ENCODE data around the gene POLR2C.
"Not testable (repeated sequence)": the region's sequence is repeated elsewhere in the genome, so short reads cannot be mapped to it uniquely, and the experiment has no call there.

Gene POLR2C

DNA sequence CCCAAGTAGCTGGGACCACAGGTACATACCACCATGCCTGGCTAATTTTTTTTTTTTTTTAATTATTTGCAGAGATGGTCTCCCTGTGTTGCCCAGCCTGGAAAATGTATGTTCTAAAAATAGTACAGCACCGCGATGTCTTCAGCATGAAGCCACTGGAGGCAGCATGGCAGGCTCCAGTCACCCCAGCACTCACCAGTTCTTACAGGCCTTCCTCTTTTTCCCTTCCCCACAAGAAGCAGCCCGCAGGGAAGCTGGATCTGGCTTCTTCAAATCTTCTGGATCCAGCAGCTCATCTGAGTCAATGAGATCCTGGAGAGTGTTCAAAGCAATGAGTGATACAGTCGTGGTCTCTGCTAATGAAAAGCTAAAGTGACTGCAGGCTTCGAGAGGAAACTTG, 31.5 kb upstream of the POLR2C start:
- TF ChIP-seq, protein P1, sequence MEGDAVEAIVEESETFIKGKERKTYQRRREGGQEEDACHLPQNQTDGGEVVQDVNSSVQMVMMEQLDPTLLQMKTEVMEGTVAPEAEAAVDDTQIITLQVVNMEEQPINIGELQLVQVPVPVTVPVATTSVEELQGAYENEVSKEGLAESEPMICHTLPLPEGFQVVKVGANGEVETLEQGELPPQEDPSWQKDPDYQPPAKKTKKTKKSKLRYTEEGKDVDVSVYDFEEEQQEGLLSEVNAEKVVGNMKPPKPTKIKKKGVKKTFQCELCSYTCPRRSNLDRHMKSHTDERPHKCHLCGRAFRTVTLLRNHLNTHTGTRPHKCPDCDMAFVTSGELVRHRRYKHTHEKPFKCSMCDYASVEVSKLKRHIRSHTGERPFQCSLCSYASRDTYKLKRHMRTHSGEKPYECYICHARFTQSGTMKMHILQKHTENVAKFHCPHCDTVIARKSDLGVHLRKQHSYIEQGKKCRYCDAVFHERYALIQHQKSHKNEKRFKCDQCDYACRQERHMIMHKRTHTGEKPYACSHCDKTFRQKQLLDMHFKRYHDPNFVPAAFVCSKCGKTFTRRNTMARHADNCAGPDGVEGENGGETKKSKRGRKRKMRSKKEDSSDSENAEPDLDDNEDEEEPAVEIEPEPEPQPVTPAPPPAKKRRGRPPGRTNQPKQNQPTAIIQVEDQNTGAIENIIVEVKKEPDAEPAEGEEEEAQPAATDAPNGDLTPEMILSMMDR (IDR thresholded peaks at IDR 0.05; ENCODE audit: insufficient read depth, low read length, missing control alignments): no peak
- CTCF ChIA-PET: interaction anchor here (1.3 to 6.4 kb wide), 4 partner anchors 8 to 89 kb away, joined by 3 to 91 read pairs (median 18); no protein-coding TSS in a partner anchor
- POLR2A ChIA-PET: no interaction called here
- H3K4me3 ChIP-seq (ENCODE audit: low read depth, low read length): no peak overlapping the region
- no peak for DNase-seq (ENCODE audit: low read depth, low spot score)

DNA sequence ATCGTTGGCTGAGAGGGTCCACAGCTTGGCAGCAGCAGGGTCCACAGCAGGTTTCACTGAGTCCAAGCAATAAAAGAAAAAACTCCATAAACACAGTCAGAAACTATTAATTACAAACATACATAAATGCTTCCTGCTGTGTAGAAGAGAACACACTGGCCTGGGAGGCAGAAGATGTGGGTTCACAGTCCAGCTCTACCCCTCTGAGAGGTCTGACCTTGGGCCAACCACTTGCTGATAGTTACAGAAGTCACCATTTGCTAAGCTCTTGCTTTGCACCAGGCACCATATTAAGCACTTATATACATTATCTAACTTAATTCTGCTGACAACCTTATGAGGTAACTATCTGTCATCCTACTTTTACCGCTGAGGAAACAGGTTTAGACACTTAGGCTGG, 30.0 kb upstream of the POLR2C start:
- DNase-seq (ENCODE audit: low read depth, low spot score): no peak
- POLR2A ChIA-PET: interaction anchor here (1.3 kb wide), 1 partner anchor 14 kb away, joined by 3 read pairs; the partner anchor contains the start of genes CIAPIN1 and COQ9
- CTCF ChIA-PET: interaction anchor here (1.0 to 6.4 kb wide), 5 partner anchors 9 to 131 kb away, joined by 3 to 91 read pairs (median 4); no protein-coding TSS in a partner anchor
- TF ChIP-seq, protein P1 (IDR thresholded peaks at IDR 0.05; ENCODE audit: insufficient read depth, low read length, missing control alignments): no peak
- no peak overlapping the region for H3K4me3 ChIP-seq (ENCODE audit: low read depth, low read length)

DNA sequence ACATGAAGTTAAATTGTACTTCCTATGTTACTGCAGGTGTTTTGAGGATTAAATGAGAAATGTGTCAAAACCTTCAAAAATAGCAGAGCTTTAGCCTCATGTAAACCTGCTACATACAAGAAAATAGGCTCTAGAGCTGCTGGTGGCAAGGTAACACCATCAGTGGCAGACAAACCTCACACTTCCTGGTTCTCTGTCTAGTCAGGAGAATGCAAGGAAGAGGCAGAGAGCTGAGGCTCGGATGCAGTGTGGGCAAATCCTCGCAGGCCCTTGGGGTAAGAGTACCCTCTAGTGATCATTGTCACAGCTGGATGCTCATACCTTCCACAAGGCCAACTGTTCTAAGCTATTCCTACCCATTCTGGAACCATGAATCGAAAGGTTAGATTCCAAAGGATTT, 29.5 kb upstream of the POLR2C start:
- ChIA-PET POLR2A (interaction anchor here (1.3 kb wide), 1 partner anchor 14 kb away, joined by 3 read pairs; the partner anchor contains the start of genes CIAPIN1 and COQ9), CTCF (interaction anchor here (1.0 to 6.4 kb wide), 8 partner anchors 8 to 133 kb away, joined by 3 to 91 read pairs (median 4); partner anchors contain the start of gene POLR2C)
- H3K4me3 ChIP-seq (ENCODE audit: low read depth, low read length): no peak overlapping the region

DNA sequence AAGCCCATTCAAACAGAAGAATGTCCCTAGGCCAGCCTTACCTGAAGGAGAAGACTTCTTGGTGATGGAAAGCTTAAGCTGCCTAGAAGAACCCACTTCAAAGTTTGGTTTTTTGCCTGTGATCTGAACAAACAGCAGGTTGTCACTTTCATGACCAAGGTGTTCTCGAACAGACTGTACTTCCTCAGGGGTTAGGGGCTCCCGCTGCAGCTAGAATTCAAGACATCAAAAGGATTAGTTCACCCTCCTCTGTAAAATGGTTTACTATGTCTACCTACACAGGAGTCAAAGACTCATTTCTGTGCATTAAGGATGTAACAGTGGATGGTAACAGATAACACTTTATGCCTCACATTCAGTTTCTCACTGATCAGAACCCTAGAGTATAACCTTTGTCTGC, 28.5 kb upstream of the POLR2C start:
- H3K4me3 ChIP-seq (ENCODE audit: low read depth, low read length): no peak overlapping the region
- ChIA-PET POLR2A (no interaction called here), CTCF (interaction anchor here (1.2 to 6.4 kb wide), 7 partner anchors 7 to 134 kb away, joined by 3 to 91 read pairs (median 4); partner anchors contain the start of gene POLR2C)
- no peak for DNase-seq (ENCODE audit: low read depth, low spot score)
- TF ChIP-seq, protein P1 (IDR thresholded peaks at IDR 0.05; ENCODE audit: insufficient read depth, low read length, missing control alignments): no peak

More for the DNA sequence above, 29.5 kb upstream of the POLR2C start:
- DNase-seq (ENCODE audit: low read depth, low spot score): no peak
- TF ChIP-seq, protein P1 (IDR thresholded peaks at IDR 0.05; ENCODE audit: insufficient read depth, low read length, missing control alignments): no peak

DNA sequence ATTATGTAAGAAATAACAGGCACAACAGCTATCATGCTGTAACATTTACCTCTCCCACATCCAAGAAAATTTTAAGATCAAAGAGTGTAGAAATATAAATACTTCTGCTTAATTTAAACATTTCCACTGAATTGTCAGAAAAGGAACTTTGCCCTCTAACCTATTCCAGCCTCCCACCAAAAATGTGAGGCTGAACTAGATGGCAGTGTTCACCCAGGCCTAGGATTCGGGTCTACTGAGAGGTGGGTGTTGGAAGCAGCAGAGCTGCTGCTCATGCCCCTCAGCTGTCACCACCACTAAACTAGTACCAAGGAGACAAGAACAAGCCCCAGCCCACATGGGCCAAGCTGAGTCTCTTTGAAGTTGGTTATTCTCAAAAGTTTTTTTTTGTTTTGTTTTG, 26.6 kb upstream of the POLR2C start:
- TF ChIP-seq, protein P1 (IDR thresholded peaks at IDR 0.05; ENCODE audit: insufficient read depth, low read length, missing control alignments): no peak
- DNase-seq (ENCODE audit: low read depth, low spot score): no peak
- ChIA-PET POLR2A (interaction anchor here (1.0 kb wide), 1 partner anchor 11 kb away, joined by 3 read pairs; the partner anchor contains the start of genes CIAPIN1 and COQ9), CTCF (interaction anchor here (1.1 to 13.2 kb wide), 4 partner anchors 9 to 85 kb away, joined by 3 to 185 read pairs (median 6); partner anchors contain the start of gene POLR2C)
- H3K4me3 ChIP-seq (ENCODE audit: low read depth, low read length): no peak overlapping the region

DNA sequence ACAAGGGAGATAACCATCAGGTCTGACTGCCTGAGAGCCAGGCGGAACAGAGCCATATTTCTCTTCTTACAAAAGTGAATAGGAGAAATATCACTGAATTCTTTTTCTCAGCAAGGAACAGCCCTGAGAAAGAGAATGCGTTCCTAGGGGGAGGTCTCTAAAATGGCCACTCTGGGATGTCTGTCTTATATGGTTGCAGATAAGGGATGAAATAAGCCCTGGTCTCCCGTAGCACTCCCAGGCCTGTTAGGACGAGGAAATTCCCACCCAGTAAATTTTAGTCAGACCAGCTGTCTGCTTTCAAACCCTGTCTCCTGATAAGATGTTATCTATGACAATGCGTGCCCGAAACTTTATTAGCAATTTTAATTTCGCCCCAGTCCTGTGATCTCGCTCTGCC, 22.5 kb upstream of the POLR2C start:
- POLR2A ChIA-PET; H3K4me3 ChIP-seq (ENCODE audit: low read depth, low read length); DNase-seq (ENCODE audit: low read depth, low spot score): not testable (repeated sequence)
- CTCF ChIA-PET: interaction anchor here (1.2 to 13.2 kb wide), 4 partner anchors 19 to 80 kb away, joined by 3 to 185 read pairs (median 4); partner anchors contain the start of gene POLR2C

DNA sequence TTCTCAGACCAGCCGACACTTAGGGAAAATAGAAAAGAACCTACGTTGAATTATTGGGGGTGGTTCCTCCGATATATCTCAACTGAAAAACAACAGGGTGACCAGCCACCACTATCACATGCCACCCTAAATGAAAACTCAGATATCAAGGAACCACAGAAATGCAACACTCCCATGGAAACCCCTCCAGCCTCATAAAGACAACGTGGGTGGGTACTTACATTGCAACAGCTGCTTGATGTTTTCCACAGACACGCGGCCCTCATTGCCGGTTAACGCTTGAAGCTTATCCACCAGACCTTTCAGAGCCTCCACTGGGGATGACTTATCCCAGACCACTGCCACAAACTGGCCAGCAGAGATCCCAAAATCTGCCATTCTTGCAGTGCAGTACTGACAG, 21.9 kb upstream of the POLR2C start:
- POLR2A ChIA-PET; DNase-seq (ENCODE audit: low read depth, low spot score); H3K4me3 ChIP-seq (ENCODE audit: low read depth, low read length): not testable (repeated sequence)
- CTCF ChIA-PET: interaction anchor here (1.2 to 13.2 kb wide), 4 partner anchors 20 to 140 kb away, joined by 3 to 185 read pairs (median 4); partner anchors contain the start of gene POLR2C

Measured in AG04449 (cell line).